Esophagus squamous epithelium (tissue), 5 donors: Measurements from ENCODE around the gene ASCL2. TPM values are rescaled to one million over a fixed set of nuclear protein-coding genes. Genes with fewer than 3 reads are reported as not detected.

Source experiments
- DNase-seq: peaks from one replicate; lab custom pipeline; 2025; lab: John Stamatoyannopoulos, UW
- H3K27ac ChIP-seq, 4 donors: fragments of 200-600 bp; sonication (generic); one replicate each; pipeline ENCODE4 v1.5.1; 2016 to 2019; ENCODE audit warnings: mild to moderate bottlenecking in 1 of 4
- H3K27me3 ChIP-seq, 4 donors: fragments of 200-600 bp; sonication (generic); 1 replicate in 3 of 4; 2 replicates in 1 of 4; pipeline versions ENCODE4 v1.5.1 to v1.6.0; 2017 to 2021; ENCODE audit warnings: antibody characterized with exemption in 1 of 4
- H3K36me3 ChIP-seq, 3 donors: fragments of 200-600 bp; sonication (generic); one replicate each; pipeline ENCODE4 v1.5.1; 2016 to 2019
- H3K4me1 ChIP-seq, 3 donors: fragments of 200-600 bp; sonication (generic); one replicate each; pipeline ENCODE4 v1.5.1; 2017 to 2019
- H3K4me3 ChIP-seq, 4 donors: fragments of 200-600 bp; sonication (generic); 1 replicate in 3 of 4; 2 replicates in 1 of 4; pipeline ENCODE4 v1.5.1; 2016 to 2019; ENCODE audit warnings: mild to moderate bottlenecking in 2 of 4, moderate library complexity in 1 of 4
- H3K9me3 ChIP-seq, 3 donors: fragments of 200-600 bp; sonication (generic); one replicate each; pipeline ENCODE4 v1.5.1; 2016 to 2019
- POLR2A ChIP-seq, 4 donors: fragments of 450-650 bp; IDR thresholded peaks; one replicate each; pipeline ENCODE4 v1.6.1; 2017; ENCODE audit warnings: antibody characterized with exemption in 4 of 4, mild to moderate bottlenecking in 4 of 4, moderate library complexity in 3 of 4
- WGBS, 2 donors: methylation state at CpG; one replicate each; pipeline ENCODE4 v1.1.5; 2018; 5-methylcytosine and 5-hydroxymethylcytosine counted together
- intact Hi-C: fragments of 100-400 bp; cut with DNase I; formaldehyde crosslinking; loops from one replicate; pipeline ENCODE4 v1.15.0; 2022
- total RNA-seq, 4 donors: library from RNA; depleted of rRNA; stranded (reverse); fragments of >200 nt; gene quantifications; one replicate each; pipeline ENCODE4 v1.1.0, GENCODE V29; 2016
- TF ChIP-seq, protein P1 (sequence below), 6 experiments: fragments of 450-650 bp in 4 of 6; fragments of 200-600 bp in 2 of 6; sonication (generic) in 2 of 6; IDR thresholded peaks; one replicate each; pipeline ENCODE4 v1.5.1; 2016 to 2019; ENCODE audit warnings: antibody characterized with exemption in 6 of 6, mild to moderate bottlenecking in 4 of 6, moderate library complexity in 4 of 6
- donor health status: DM: yes; HTN: yes; CAD: no.

ASCL2 gene
- total RNA-seq, 4 donors from 2014 or later = 0.67 to 5.1 (median 2.3) TPM

- no peaks in the 10 kb centered on the region for H3K36me3 ChIP-seq
- no peaks in the 10 kb centered on the region for H3K9me3 ChIP-seq
- no peak for TF ChIP-seq POLR2A (IDR thresholded peaks at IDR 0.05)
- TF ChIP-seq, protein P1, sequence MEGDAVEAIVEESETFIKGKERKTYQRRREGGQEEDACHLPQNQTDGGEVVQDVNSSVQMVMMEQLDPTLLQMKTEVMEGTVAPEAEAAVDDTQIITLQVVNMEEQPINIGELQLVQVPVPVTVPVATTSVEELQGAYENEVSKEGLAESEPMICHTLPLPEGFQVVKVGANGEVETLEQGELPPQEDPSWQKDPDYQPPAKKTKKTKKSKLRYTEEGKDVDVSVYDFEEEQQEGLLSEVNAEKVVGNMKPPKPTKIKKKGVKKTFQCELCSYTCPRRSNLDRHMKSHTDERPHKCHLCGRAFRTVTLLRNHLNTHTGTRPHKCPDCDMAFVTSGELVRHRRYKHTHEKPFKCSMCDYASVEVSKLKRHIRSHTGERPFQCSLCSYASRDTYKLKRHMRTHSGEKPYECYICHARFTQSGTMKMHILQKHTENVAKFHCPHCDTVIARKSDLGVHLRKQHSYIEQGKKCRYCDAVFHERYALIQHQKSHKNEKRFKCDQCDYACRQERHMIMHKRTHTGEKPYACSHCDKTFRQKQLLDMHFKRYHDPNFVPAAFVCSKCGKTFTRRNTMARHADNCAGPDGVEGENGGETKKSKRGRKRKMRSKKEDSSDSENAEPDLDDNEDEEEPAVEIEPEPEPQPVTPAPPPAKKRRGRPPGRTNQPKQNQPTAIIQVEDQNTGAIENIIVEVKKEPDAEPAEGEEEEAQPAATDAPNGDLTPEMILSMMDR (IDR thresholded peaks at IDR 0.05) = no peak
- H3K27me3 ChIP-seq = peaks cover 0 to 73% (median 4%) of the 10 kb centered on the region in 4 donors
- peak overlapping the region in 3 of 4 donors; percentile 60 to 84 (median 83) for H3K27ac ChIP-seq
- peaks cover 25 to 50% (median 32%) of the 10 kb centered on the region in 3 donors for H3K4me1 ChIP-seq
- peak overlapping the region in 3 of 4 donors; percentile 51 to 67 (median 62) for H3K4me3 ChIP-seq
- WGBS, 2 donors = 73 to 75% methylated on average over 8 of the region's 26 CpGs
- no peak for DNase-seq
- intact Hi-C loops = loop anchor here (5.0 kb wide), 1 partner anchor 66 kb away; no protein-coding TSS in a partner anchor
Observed at GRCh38 chr11:2267851-2268728, 2.3 kb downstream of the ASCL2 start.

- H3K4me3 ChIP-seq = no peak overlapping the region
- TF ChIP-seq, protein P1 (IDR thresholded peaks at IDR 0.05) = no peak
- TF ChIP-seq POLR2A (IDR thresholded peaks at IDR 0.05) = no peak
- H3K36me3 ChIP-seq = no peaks in the 10 kb centered on the region
- H3K27me3 ChIP-seq = peaks cover 0 to 73% (median 4%) of the 10 kb centered on the region in 4 donors
- peaks cover 25 to 50% (median 32%) of the 10 kb centered on the region in 3 donors for H3K4me1 ChIP-seq
- 61 to 90% methylated on average over 2 of the region's 12 CpGs for WGBS, 2 donors
- no peak for DNase-seq
- no peak overlapping the region for H3K27ac ChIP-seq
- H3K9me3 ChIP-seq = no peaks in the 10 kb centered on the region
- intact Hi-C loops = loop anchor here (5.0 kb wide), 1 partner anchor 65 kb away; no protein-coding TSS in a partner anchor
Observed at GRCh38 chr11:2267306-2267850, 3.0 kb downstream of the ASCL2 start.

- TF ChIP-seq, protein P1 (IDR thresholded peaks at IDR 0.05) = no peak
- TF ChIP-seq POLR2A (IDR thresholded peaks at IDR 0.05) = no peak
- WGBS, 2 donors = 88 to 92% methylated on average over 23 to 24 of the region's 26 CpGs
- intact Hi-C loops = loop anchor here (5.0 kb wide), 1 partner anchor 64 kb away; no protein-coding TSS in a partner anchor
- H3K36me3 ChIP-seq = no peaks in the 10 kb centered on the region
- H3K4me3 ChIP-seq = no peak overlapping the region
- H3K27me3 ChIP-seq = peaks cover 0 to 73% (median 4%) of the 10 kb centered on the region in 4 donors
- no peak for DNase-seq
- H3K27ac ChIP-seq = no peak overlapping the region
- H3K9me3 ChIP-seq = no peaks in the 10 kb centered on the region
- peaks cover 25 to 50% (median 32%) of the 10 kb centered on the region in 3 donors for H3K4me1 ChIP-seq
Observed at GRCh38 chr11:2266586-2267305, 3.6 kb downstream of the ASCL2 start.

GRCh38 chr11:2265854-2266585, 4.4 kb downstream of the ASCL2 start:
- H3K36me3 ChIP-seq = no peaks in the 10 kb centered on the region
- TF ChIP-seq POLR2A (IDR thresholded peaks at IDR 0.05) = no peak
- TF ChIP-seq, protein P1 (IDR thresholded peaks at IDR 0.05) = no peak
- H3K4me3 ChIP-seq = no peak overlapping the region
- peak overlapping the region in 2 of 4 donors; percentile 17 to 50 for H3K27ac ChIP-seq
- no peak for DNase-seq
- H3K4me1 ChIP-seq = peaks cover 22 to 44% (median 29%) of the 10 kb centered on the region in 3 donors
- intact Hi-C loops = loop anchor here (5.0 kb wide), 1 partner anchor 64 kb away; no protein-coding TSS in a partner anchor
- 52 to 65% methylated on average over 16 to 20 of the region's 24 CpGs for WGBS, 2 donors
- H3K27me3 ChIP-seq = peaks cover 0 to 73% (median 4%) of the 10 kb centered on the region in 4 donors
- no peaks in the 10 kb centered on the region for H3K9me3 ChIP-seq
